Endothelial cell of umbilical vein (primary cell): ENCODE data around the gene ANKRD13C. TPM values are rescaled to one million over a fixed set of nuclear protein-coding genes. Genes with fewer than 3 reads are reported as not detected.
"Not testable (repeated sequence)": the region's sequence is repeated elsewhere in the genome, so short reads cannot be mapped to it uniquely, and the experiment has no call there.

Source experiments
- BruUV-seq: library from RNA; stranded (reverse); fragments of 400-500 nt; replicated peaks from 2 replicates; lab custom pipeline; 2021; lab: Mats Ljungman, UMichigan
- CTCF ChIA-PET: fragments of 300-600, 350-600 bp; sonication (Branson Sonifier 250); formaldehyde crosslinking; loops from one replicate; lab custom pipeline; 2021; ENCODE audit warnings: antibody characterized with exemption, inconsistent platforms; lab: Charles Lee
- POLR2A ChIA-PET: fragments of 300-600, 350-600 bp; sonication (Branson Sonifier 250); formaldehyde crosslinking; loops from one replicate; lab custom pipeline; 2021; ENCODE audit warnings: antibody characterized with exemption, inconsistent platforms; lab: Charles Lee
- DNase-seq: peaks from one replicate; pipeline ENCODE4 v3.0.0-alpha.2; 2011; ENCODE audit warnings: low read depth, low spot score
- FAIRE-seq: peaks from 2 replicates; lab custom pipeline; 2011; peaks lifted over from hg19 to GRCh38; lab: Jason Lieb, UNC
- H2AFZ ChIP-seq: 2 replicates; pipeline ENCODE4 v1.6.0; 2012; ENCODE audit warnings: low read depth, low read length, control low read depth, inconsistent platforms
- H3K27ac ChIP-seq: 2 replicates; pipeline ENCODE4 v1.5.1; 2011; ENCODE audit warnings: low read depth, mild to moderate bottlenecking, control low read depth, low read length, moderate library complexity; ENCODE audit not compliant: insufficient read depth
- H3K27me3 ChIP-seq, 2 experiments: 2 replicates each; pipeline versions ENCODE4 v1.6.0 to v1.6.1; 2011; ENCODE audit warnings: low read length in 2 of 2, mixed read lengths in 1 of 2; ENCODE audit not compliant: control insufficient read depth in 2 of 2, insufficient read depth in 2 of 2
- H3K36me3 ChIP-seq, 2 experiments: 2 replicates in 1 of 2; 3 replicates in 1 of 2; pipeline ENCODE4 v1.5.1; 2011; ENCODE audit warnings: low read length in 2 of 2, mild to moderate bottlenecking in 1 of 2, moderate library complexity in 1 of 2; ENCODE audit not compliant: control insufficient read depth in 2 of 2, insufficient read depth in 2 of 2; ENCODE audit errors: extremely low read depth in 1 of 2
- H3K4me1 ChIP-seq: 3 replicates; pipeline ENCODE4 v1.5.1; 2011; ENCODE audit warnings: mild to moderate bottlenecking, low read length; ENCODE audit not compliant: control insufficient read depth, insufficient read depth; ENCODE audit errors: extremely low read depth
- H3K4me2 ChIP-seq: 2 replicates; pipeline ENCODE4 v1.6.1; 2011; ENCODE audit warnings: low read length, control low read depth, mixed read lengths; ENCODE audit not compliant: insufficient read depth
- H3K4me3 ChIP-seq, 3 experiments: fragments of 200-600 bp in 1 of 3; sonication (generic), shearing (Covaris generic) in 1 of 3; replicated peaks in 1 of 3; 2 replicates each; pipeline ENCODE4 v1.5.1; 2011 to 2016; ENCODE audit warnings: control low read depth in 3 of 3, low read length in 3 of 3, mild to moderate bottlenecking in 2 of 3, inconsistent platforms in 1 of 3, low read depth in 1 of 3, moderate library complexity in 1 of 3; ENCODE audit not compliant: insufficient read depth in 1 of 3
- H3K79me2 ChIP-seq: 2 replicates; pipeline ENCODE4 v1.6.0; 2012; ENCODE audit warnings: low read length, inconsistent platforms; ENCODE audit not compliant: control insufficient read depth, insufficient read depth
- H3K9ac ChIP-seq: replicated peaks from 2 replicates; pipeline ENCODE3; 2011; ENCODE audit warnings: low read length, control low read depth; ENCODE audit not compliant: insufficient read depth; ENCODE audit errors: extremely low read depth
- H3K9me1 ChIP-seq: replicated peaks from 3 replicates; pipeline ENCODE4 v1.6.0; 2011; ENCODE audit warnings: mild to moderate bottlenecking, low read length; ENCODE audit not compliant: control insufficient read depth, insufficient read depth; ENCODE audit errors: extremely low read depth
- H3K9me3 ChIP-seq: replicated peaks from 2 replicates; pipeline ENCODE4 v1.5.1; 2012; ENCODE audit warnings: low read length, inconsistent platforms; ENCODE audit not compliant: control insufficient read depth, insufficient read depth
- H4K20me1 ChIP-seq: replicated peaks from 2 replicates; pipeline ENCODE3; 2011; ENCODE audit warnings: mild to moderate bottlenecking, low read length; ENCODE audit not compliant: control insufficient read depth, insufficient read depth; ENCODE audit errors: extremely low read depth
- EZH2 ChIP-seq: IDR thresholded peaks from 2 replicates; pipeline ENCODE4 v1.6.1; 2012; ENCODE audit warnings: borderline replicate concordance, low read depth, mild to moderate bottlenecking, moderate library complexity, low read length, inconsistent platforms; ENCODE audit not compliant: severe bottlenecking
- FOS ChIP-seq: IDR thresholded peaks from 2 replicates; pipeline ENCODE4 v1.6.1; 2011; ENCODE audit warnings: mild to moderate bottlenecking, low read length, moderate library complexity, borderline replicate concordance; ENCODE audit not compliant: insufficient read depth
- GATA2 ChIP-seq: IDR thresholded peaks from 2 replicates; pipeline ENCODE4 v1.7.0; 2011; ENCODE audit warnings: low read depth, mild to moderate bottlenecking, moderate library complexity, mixed read lengths, low read length; ENCODE audit not compliant: insufficient read length, insufficient read depth
- JUN ChIP-seq: IDR thresholded peaks from 2 replicates; pipeline ENCODE4 v1.6.1; 2011; ENCODE audit warnings: borderline replicate concordance, low read depth; ENCODE audit not compliant: insufficient read length, insufficient read depth
- POLR2A ChIP-seq: IDR thresholded peaks from 2 replicates; pipeline ENCODE4 v1.6.1; 2012; ENCODE audit warnings: low read depth, mild to moderate bottlenecking, control low read depth, low read length
- dilution Hi-C: fragments of 300-500 bp; cut with MboI; formaldehyde crosslinking; loops from one replicate; pipeline ENCODE4 v1.15.0; 2019; ENCODE audit warnings: low sequenced_read_pairs; ENCODE audit not compliant: extremely low pct_ligation_motif_present
- intact Hi-C: fragments of 100-400 bp; cut with micrococcal nuclease; formaldehyde crosslinking; loops from one replicate; pipeline ENCODE4 v1.10.0; 2022
- polyA plus RNA-seq, 4 experiments: library from polyadenylated mRNA; depleted of rRNA in 3 of 4; stranded (reverse) in 3 of 4; unstranded in 1 of 4; fragments of >200 nt; gene quantifications; 2 replicates each; pipeline versions ENCODE4 v1.2.1 to v1.2.3, GENCODE V29; 2011 to 2012; ENCODE audit warnings: missing spikeins in 1 of 4
- total RNA-seq: library from RNA; stranded (reverse); gene quantifications from 2 replicates; pipeline ENCODE4 v1.2.3, GENCODE V29; 2021

Gene ANKRD13C
- total and polyA plus RNA-seq, 2 donors (not counting 3 experiments of a cell fraction or from before 2014, with no cell fraction given): 4.6 to 17.3 TPM

GRCh38 chr1:70373580-70373979 lies 19.1 kb upstream of the ANKRD13C start:
- POLR2A ChIA-PET, H3K4me2 ChIP-seq, BruUV-seq, H3K4me3 ChIP-seq, intact Hi-C loops, CTCF ChIA-PET, H3K79me2 ChIP-seq, H3K9me3 ChIP-seq, H3K27me3 ChIP-seq, H2AFZ ChIP-seq, H3K9ac ChIP-seq, H3K36me3 ChIP-seq, DNase-seq, dilution Hi-C loops, FAIRE-seq, H4K20me1 ChIP-seq, H3K9me1 ChIP-seq, H3K4me1 ChIP-seq, H3K27ac ChIP-seq: not testable (repeated sequence)

DNA sequence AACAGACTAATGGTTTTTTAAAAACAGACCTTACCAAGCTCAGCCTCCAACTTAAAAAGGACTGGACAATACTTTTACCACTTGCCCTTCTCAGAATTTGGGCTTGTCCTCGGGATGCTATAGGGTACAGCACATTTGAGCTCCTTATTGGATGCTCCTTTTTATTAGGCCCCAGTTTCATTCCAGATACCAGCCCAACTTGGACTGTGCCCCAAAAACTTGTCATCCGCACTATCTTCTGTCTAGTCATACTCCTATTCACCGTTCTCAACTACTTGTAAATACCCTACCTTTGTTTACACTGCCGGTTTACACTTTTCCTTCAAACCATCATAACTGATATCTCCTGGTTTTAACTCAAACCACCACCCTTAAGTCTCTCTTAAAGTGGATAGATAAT lies 17.9 kb upstream of the ANKRD13C start:
- intact Hi-C loops: no loop called here

DNA sequence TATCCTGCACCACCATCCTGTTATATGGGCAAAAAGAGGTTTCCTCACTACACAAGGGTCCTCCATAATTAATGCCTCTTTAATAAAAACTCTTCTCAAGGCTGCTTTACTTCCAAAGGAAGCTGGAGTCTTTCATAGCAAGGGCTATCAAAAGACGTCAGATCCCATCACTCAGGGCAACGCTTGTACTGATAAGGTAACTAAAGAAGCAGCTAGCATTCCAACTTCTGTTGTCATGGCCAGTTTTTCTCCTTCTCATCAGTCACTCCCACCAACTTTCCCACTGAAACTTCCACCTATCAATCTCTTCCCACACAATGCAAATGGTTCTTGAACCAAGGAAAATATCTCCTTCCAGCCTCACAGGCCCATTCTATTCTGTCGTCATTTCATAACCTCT lies 17.1 kb upstream of the ANKRD13C start:
- intact Hi-C loops, POLR2A ChIA-PET, H4K20me1 ChIP-seq, CTCF ChIA-PET, DNase-seq, H3K4me3 ChIP-seq, H3K36me3 ChIP-seq, H3K79me2 ChIP-seq, H3K9me1 ChIP-seq, dilution Hi-C loops, H3K27ac ChIP-seq, H3K9me3 ChIP-seq, H2AFZ ChIP-seq, BruUV-seq, H3K27me3 ChIP-seq, H3K4me1 ChIP-seq, H3K4me2 ChIP-seq, H3K9ac ChIP-seq, FAIRE-seq: not testable (repeated sequence)

More for the DNA sequence above, 17.9 kb upstream of the ANKRD13C start:
- Histone ChIP-seq H3K27me3 (no peaks in the 10 kb centered on the region), H3K9me1 (no peaks in the 10 kb centered on the region), H3K9me3 (no peaks in the 10 kb centered on the region), H3K4me3 (no peak overlapping the region), H3K4me2 (no peak overlapping the region), H3K79me2 (no peaks in the 10 kb centered on the region), H3K9ac (no peak overlapping the region), H3K36me3 (no peaks in the 10 kb centered on the region), H4K20me1 (no peaks in the 10 kb centered on the region), H3K27ac (no peak overlapping the region), H3K4me1 (no peaks in the 10 kb centered on the region), H2AFZ (no peak overlapping the region)
- BruUV-seq: no TSS peak
- no peak for FAIRE-seq
- POLR2A ChIA-PET: no interaction called here
- DNase-seq: no peak
- CTCF ChIA-PET: no interaction called here
- TF ChIP-seq JUN (no peak), POLR2A (no peak), FOS (no peak), GATA2 (no peak), EZH2 (no peak)
- dilution Hi-C loops: no loop called here

DNA sequence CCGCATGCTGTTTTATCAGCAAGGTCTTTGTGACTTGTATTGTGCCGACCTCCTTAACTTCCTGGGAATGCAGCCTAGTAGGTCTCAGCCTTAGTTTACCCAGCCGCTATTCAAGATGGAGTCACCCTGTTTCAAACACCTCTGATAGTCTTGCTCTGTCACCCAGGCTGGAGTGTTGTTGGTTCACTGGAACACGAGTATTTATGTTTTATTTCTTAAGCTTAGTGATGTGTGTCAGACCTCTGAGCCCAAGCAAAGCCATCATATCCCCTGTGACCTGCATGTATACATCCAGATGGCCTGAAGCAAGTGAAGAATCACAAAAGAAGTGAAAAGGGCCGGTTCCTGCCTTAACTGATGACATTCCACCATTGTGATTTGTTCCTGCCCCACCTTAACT lies 12.9 kb upstream of the ANKRD13C start:
- BruUV-seq, H3K9ac ChIP-seq, H3K27ac ChIP-seq, H3K4me1 ChIP-seq, H4K20me1 ChIP-seq, dilution Hi-C loops, H3K27me3 ChIP-seq, DNase-seq, H3K4me3 ChIP-seq, H3K79me2 ChIP-seq, H3K4me2 ChIP-seq, H2AFZ ChIP-seq, CTCF ChIA-PET, FAIRE-seq, H3K9me3 ChIP-seq, H3K9me1 ChIP-seq, H3K36me3 ChIP-seq, POLR2A ChIA-PET, intact Hi-C loops: not testable (repeated sequence)
